GM18511 (cell line): ENCODE data around the gene CEP164.

Source experiments
- ATAC-seq: cut with Tn5 transposase; IDR thresholded peaks from one replicate; pipeline ENCODE4 v1.9.1; 2021; ENCODE audit warnings: mild to moderate bottlenecking, moderate library complexity; ENCODE audit not compliant: unreplicated experiment

CEP164 gene

DNA sequence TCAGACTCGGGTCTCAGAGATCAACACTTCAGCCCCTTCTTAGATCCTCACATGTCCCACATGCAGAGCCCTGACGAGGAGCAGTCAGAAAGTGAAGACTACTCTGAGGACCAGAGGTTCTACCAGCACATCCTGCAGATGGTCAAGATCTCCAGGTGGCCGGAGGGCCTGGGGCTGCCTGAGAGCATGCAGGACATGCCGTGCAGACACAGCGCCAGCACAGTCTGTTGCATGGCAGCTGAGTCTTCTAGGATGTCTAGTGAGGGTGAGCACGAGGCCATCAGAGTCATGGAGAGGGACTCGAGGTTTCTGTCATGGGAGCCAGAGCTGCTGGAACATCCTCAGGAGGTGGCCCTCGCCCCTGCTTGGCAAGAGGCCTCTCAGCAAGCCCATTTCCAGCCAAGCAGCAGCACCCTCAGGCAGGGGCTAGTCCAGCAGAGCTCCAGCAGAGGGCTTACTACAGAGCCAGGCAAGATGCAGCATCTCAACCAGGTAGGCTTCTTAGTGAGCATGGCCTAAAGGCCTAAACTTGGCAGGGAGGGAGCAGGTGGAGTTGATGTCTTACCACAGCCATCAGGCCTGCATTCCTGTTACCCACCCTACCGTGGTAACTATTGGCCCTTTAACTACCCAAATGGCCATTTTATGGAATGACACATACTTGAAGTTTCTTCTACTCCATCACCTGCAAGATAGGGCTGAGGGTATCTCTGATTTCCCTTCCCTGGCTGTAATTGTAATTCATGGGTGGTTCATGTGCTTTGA is 28.7 kb downstream of the CEP164 start:
- no peak for ATAC-seq

DNA sequence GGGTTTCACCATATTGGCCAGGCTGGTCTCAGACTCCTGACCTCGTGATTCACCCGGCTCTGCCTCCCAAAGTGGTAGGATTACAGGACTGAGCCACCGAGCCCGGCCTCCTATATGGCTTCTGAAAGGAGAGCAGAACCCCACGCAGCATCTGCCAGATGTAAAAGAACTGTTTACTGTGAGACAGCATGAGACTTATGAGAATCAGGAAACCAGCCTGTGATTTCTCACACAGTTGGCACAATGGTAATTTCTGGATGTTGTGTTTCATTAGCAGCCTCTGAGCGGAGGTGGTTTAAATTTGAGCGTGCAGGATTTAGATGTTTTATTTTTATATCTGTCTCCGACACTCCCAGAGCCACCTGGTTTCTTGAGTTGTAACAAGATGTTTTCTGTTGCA is 33.8 kb downstream of the CEP164 start:
- ATAC-seq, result no peak

DNA sequence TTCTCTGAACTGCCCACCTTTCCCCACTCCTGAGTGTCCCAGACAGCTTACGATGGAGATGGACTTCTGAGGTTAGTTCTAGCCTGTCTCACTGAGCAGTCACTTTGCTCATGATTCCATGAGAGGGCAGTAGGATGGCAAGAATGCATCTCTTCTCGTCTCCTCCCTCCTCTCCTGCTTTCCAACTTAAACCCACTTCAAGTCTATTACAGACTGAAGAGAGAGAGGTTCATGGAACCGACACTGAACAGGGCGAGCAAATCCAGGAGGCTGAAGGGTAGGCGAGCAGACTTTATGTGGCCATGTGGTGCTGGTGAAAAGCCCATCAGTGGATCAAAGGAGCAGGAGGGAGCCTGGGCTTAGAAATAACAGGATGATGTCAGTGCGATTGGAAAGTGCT is 38.6 kb downstream of the CEP164 start:
- ATAC-seq, result no peak

DNA sequence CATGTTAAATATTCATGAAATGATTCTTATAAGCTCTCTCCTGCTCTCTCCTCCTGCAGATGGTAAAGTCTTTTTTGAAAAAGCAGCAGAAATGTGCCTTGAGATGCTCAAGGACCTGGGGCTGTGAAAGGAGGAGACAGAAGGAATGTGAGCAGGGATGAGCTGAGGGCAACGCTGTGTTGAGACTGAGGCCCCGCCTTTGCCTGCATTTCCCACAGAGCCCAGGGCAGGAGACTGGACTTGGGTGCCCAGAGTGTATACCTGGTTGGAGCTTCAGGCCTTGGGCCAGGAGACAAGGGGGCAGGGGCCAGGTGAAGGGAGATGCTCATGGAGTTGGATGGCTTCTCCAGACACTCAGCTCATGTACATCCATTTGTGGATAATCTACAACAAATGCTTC is 39.2 kb downstream of the CEP164 start:
- ATAC-seq, result no peak

DNA sequence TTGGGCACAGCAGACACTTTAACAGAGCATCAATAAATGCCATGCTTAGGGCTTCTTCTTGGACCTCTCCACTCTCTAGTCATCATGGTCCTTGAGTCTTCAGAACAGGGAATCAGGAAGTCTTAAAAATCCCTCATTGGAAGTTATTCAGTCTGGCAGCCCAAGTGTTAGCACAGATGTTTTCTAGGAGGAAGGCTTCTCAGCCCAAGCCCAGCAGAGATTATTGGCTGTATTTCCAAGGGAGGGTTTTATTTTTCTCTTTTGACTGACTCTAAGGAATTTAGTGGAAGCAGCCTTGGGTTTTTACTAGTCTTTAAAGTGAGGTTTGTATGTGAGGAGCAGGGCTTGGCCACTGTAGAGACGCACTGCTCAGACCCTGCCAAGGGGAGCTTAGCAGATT is 41.9 kb downstream of the CEP164 start:
- ATAC-seq, result no peak

DNA sequence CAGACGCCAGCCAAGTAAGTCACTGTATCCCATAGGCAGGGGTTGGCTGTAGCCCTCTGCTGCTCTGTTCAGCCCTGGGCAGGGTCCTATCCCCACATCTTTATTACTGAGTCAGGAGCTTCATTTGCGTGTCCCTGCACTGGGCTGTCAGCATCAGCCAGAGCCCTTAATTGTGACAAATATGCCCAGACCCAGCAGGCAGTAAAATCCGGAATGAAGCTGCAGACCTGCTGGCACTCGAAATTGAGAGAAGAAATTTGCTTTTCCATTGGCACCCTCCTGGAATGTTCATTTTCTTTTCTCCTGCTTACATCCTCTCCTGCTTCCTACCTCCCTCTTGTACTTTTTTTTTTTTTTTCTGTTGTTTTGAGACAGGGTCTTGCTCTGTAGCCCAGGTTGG is 43.8 kb downstream of the CEP164 start:
- no peak for ATAC-seq

DNA sequence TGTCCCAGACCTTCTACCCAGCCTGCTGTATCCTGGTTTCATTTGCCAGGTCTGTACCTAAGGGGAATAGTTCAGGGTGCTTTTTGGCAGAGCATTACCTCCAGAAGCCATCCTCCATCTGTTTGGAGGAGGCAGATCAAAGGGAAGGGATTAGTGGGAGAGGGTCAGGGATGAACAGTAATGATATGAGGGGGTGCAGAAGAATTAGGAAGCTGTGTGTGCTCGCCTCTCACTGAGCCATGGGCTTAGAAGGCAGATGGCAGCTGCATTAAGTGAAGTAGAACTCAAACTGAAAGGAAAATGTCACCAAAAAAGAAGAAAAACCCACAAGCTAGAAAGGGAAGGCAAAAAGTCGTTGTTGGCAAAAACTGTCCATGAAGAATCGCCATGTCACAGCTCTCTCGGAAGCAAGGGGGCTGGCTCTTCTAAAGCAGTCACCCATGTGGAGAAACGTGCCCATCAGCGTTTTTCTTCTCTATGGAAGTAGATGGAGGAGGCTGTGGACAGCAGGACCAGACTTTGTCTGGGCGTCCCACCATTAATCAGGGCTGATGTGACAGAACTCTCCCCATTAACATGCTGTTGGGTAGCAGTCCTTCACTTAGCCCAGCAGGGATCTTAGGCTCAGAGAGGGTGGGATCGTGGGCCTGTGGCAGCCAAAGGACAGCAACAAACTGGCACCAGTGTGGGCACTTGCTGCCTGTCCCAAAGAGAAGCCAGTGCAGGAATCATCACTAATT is 46.8 kb downstream of the CEP164 start:
- no peak for ATAC-seq

DNA sequence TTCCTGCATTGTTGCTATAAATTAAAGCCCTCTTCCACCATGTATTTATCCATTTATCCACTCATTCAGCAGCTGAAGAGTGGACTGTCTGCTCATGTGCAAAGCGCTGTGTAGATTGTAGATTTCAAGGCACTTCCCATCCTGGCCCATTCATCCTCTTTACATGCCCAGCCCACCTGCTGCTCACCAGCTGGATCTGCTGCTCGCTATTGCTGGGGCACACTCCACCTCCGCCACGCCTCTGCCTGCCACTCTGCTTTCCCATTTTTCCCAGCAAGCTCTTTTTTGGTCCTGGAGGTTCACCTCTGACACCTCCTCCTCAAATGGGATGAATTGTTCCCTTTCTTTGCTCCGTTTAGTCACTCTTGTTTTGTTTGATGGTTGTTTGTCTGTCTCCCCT is 48.3 kb downstream of the CEP164 start:
- no peak for ATAC-seq

DNA sequence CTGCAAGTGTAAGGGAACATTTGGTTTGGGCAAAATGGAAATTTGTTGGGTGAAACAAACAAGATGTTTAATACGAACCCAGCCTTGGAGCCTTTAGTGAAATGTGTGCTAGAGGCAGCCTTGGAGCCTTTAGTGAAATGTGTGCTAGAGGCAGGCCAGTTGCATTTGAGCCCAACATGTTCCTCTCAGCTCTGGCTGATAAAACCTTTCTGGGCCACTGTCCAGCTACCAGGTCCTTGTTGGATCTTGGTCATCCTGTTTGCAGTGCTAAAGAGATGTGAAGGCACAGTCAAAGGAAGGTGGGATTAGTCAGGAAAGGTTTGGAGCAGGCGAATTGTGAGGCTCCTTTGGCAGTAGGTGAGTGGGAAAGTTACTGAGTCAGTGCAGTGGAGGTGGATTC is 48.9 kb downstream of the CEP164 start:
- ATAC-seq, result no peak

DNA sequence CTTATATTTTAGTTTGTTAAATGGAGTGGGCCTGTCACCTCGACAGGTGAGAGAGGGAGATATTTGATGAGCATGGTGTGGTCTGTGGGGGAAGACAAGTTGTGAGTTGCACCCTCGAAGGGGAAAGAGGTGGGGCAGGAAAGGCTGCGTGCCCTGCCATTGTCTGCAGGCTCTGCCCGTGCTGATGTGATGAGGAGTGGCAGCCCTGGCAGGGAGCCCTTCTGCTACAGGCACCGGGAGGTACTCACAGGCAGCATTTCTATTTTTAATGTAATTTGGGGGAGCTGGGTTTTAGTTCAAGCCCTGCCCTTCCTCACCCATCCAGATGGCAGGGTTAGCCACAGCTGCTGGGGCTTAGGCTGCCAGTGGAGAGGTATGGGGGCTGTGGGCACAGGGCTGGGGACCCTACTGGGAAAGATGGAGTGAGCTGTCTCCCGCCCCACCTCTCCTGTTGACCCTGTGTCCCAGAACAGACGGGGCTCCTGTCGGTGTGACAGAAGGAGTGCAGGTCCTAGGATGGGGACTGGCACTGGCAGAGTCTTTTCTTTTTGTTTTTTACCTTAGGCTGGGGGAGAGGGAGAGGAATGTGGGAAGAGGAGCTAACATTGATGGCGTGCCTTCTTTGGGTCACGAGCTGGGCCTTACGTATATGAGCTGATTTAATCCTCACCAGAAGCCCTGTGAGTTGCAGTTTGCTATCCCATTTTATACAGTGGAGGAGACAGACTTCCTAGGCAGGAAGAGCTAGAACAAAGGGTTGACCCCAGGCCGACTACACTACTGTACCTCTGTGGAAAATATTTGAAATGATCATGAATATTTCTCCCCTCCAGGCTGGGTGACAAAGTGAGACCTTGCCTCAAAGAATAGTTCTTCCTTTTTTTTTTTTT is 51.6 kb downstream of the CEP164 start:
- ATAC-seq, result no peak

DNA sequence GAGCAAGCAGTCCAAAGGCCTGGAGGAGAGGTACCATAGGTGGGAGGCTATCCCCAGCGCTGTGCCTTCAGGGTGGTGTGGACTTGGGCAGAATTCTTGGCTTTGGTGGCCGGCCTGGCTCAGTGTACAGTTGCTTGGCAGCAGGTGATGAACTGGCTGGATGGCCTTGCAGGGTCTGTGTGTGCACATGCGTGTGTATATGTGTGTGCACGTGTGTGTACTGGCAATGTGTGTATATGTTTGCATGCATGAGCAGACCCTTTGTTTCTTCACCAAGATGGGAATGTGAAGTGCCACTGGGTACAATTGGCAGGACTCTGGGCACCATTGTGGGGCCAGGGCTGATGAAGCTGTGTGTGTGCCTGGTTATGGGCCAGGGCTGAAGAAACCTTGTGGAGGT is 53.0 kb downstream of the CEP164 start:
- no peak for ATAC-seq

DNA sequence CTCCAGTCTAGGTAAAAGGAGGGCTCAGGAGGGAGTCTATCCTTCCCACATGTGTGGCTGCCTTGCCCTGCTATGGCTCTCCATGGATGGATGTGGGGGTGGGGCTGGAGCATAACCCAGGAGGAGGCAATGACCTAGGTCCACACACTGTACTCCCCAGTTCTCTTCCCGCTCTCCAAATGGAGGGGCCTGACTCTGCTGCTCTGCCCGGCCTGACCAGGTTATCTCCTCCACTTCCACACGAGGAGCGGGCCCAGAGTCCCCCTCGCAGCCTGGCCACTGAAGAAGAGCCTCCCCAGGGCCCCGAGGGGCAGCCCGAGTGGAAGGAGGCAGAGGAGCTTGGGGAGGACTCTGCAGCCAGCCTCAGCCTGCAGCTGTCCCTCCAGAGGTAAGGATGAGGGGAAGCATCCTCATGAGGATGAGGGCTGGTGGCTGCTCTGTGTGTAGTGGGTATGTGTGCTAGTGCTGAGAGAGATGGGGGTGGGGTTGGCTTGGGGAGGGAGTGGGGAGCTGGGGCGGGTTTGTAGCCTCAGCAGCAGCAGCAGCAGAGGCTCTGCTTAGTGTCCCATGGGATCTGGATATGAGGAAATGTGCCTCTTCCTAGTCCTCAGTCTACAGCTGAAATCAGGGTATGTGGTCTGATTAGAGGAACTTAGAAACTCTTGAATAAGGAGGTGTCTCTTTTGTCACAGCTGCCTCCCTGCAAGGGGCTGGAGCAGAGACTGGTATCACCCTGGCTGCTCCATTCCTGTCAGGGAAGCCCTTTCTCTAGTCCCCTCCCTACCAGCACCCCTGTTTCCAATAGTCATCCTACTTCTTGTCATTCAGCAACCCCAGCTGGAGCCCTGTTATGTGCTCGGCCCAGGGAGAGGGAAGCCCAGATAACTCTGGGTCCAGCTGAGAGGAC is 54.1 kb downstream of the CEP164 start:
- ATAC-seq, result no peak

DNA sequence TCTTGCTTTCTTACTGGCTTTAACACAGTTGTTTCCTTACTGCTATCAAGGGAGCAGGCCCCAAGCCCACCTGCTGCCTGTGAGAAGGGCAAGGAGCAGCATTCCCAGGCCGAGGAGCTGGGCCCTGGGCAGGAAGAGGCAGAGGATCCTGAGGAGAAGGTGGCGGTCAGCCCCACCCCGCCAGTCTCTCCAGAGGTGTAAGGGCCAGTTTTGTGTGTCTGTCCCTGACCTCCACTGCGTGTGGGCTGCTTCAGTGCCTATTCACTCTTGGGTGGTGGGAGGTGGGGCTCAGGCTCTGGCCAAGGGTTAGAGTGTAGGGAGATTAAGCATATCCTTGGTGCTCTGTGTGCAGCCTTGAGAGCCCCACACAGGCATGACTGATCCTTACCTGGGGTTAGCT is 55.1 kb downstream of the CEP164 start:
- ATAC-seq, result no peak

DNA sequence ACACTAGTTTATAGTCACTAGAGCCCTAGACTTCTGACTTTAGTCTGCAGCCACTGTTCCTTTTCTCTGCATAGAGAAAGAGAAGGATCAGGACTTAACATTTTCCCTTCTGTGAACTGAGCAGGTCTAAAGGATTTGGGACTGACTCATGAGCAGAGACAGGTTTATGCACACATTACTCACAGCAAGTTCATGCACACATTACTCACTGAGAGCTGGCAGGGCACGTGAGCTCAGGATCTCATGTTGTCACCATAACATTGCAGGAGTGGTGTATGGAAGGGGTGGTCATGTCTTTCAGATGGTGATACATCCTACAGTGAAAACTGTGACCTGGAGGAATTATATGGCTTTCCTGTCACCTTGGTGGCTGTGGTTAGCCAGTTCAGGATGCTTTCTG is 56.4 kb downstream of the CEP164 start:
- no peak for ATAC-seq

DNA sequence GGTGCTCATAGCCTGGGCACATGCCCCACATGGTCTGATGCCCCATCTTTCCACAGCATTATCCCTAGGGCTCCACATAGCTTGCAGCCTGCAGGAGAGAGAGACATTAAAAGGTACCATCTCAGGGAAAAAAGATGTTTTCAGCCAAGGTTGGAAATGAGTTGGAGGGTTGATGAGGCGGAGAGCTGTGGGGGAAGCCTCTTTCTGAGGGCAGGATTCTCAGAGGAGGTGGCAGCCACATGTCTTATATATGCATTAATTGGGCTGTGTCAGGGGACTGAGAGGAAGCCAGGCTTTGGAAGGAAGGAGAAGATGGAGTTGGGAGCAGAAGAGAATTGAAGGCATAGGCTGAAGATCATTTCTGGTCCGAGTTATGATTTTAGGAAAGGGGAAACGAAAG is 57.8 kb downstream of the CEP164 start:
- ATAC-seq, result no peak

DNA sequence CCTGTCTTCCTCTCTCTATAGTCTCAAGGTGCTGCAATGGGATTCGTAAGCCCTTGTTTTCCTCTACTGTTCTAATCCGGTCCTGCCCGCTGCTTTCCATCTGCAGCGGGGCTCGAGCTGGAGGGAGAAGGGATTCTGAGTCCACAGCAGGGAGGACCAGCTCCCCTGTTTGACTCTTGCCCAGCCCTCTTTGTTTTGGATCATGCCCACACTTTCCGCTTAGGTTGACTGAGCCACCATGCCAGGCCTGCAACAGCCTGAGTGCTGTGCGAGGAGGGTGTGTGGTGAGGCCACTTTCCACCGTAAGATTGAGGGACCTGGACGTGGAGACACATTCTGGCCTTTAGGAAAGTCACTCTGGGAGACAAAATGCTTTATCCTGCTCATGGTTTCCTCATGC is 58.3 kb downstream of the CEP164 start:
- ATAC-seq, result no peak

DNA sequence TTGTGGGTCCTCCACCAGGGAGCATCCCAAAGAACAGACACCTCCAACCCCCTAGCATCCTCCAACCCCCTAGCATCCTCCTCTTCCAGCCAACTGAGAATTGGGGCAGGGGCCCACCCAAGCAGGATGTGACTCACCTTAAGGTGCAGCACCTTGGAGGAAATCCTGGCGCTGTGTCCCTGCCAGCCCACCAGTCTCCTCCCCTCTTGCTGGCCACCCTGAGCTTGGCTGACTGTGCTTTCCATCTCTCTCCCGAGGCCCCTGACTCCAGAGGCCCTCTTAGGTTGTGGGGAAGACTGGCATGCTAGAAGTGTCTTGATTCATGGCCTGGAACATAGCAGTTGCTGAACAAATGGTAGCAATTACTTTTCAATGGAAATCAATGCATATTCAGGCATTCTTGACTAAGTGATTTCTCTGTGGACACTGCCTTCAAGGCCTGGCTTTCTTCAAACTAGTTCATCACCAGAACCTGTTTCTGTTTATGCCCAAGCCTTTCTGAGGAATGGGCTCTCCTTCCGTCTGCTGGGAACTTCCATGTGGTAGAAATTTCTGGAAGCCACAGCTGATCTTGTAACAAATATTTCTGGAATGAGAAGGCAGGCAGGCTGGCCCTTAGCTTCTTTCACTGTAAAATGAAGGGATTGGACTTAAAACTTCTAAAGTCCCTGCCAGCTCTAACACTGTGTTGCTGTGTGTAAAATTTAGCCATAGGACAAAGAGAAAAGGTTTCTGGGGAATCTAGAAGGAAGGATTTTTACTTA is 60.5 kb downstream of the CEP164 start:
- no peak for ATAC-seq

DNA sequence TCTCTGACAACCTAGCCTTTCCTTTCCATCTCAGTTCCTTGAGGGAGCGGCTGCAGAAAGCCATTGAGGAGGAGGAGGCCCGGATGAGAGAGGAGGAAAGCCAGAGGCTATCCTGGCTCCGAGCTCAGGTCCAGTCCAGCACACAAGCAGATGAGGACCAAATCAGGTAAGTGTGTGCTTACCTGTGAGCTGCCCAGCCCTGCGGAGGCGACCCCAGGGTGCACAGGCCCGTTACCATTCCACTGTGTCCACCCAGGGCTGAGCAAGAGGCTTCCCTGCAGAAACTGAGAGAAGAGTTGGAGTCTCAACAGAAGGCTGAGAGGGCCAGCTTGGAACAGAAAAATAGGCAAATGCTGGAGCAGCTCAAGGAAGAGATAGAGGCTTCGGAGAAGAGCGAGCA is 63.1 kb downstream of the CEP164 start:
- no peak for ATAC-seq

DNA sequence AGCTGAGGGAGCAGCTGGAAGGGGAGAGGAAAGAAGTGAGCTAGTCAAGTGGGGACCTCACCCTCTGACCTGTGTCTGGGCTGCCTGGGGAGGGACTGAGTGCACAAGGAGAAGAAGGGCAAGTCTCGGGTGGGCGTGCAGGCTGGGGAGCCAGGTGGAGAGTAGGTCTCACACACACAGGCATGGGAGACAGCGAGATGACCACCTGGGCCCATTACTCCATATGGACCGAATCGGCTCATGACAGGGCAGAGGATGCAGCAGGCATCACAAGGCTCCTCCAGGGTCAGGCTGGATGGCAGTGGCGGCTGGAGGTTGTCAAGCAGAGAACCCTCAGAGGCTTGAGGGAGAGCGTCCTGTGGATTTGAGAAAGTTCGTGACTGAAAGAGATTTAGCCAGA is 63.5 kb downstream of the CEP164 start:
- no peak for ATAC-seq
